NCI-H128 (cell line): Measurements from ENCODE around the gene PEPD.

ENCODE experiments used
- DNase-seq: peaks from one replicate; lab custom pipeline; 2025; ENCODE audit not compliant: unreplicated experiment; lab: John Stamatoyannopoulos, UW

PEPD gene

DNA sequence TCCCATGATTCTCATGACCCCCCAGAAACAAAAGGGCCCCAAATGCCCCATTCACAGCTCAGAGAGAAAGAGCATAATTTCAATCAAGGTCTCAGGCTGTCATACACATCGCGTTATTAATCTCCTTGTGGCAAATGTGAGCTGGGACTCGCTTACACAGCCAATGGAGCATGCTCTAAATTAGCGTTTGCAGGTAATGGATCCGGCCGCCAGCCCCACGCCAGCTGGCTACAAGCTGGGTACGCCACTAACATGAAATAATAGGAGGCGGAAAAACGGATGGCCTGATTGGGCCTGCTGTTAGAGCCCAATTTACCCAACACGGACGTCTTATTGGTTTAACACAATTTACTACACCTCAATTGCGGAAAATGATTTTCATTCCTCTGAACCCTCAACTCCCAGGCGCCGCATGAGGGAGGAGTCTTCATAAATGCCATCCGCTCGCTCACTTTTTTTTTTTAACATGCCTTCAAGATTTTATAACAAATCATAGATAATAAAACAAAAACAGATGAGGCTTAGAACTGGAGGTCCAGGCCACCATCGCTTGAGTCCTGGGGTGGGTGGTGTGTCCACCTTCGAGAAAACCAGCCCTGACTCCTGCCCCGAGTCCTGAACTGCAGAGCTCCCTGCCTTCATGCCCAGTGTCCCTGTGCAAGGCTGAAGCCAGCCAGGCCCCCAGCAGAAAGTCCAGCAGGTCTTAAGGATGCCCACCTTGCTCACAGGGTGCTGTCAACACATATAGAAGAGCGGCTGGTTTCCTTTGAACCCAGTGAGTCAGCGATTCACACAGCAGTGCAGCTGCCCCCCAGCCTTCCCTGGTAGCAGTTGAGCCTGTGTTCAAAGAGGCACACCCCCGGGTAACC, 62.1 kb downstream of the PEPD start:
- no peak for DNase-seq

DNA sequence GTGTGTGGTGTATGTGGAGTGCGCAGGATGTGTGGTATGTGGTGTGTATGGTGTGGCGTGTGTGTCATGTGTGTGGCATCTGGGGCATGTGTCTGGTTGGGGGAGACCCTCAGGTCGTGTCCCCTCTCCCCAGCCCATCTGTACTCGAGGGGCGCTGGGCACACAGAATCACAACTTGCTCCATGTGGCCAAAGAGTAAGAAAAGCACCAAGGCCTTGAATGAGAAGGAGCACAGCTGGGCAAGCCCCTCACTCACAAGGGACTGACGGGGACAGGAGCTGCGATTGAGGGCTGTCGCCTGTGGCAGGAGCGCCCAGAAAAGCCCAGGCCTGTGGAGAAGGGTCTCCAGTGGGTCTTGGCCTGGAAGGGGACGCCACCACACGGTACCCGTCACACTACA, 62.8 kb downstream of the PEPD start:
- DNase-seq = no peak

DNA sequence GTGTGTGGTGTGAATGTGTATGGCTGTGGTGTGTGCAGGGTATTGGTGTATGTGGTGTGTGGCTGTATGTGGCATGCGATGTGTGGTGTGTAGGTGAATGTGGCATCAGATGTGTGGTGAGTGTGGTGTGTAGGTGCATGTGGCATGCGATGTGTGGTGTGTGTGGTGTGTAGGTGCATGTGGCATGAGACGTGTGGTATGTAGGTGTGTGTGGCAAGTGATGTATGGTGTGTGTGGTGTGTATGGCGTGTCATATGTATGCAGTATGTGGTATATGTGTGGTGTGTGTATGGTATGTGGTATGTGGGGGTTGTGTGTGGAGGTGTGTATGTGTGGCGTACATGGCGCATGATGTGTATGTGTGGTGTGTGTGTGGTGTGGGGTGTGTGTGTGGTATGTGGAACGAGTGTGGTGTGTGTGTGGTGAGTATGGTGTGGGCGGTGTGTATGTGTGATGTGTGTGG, 63.4 kb downstream of the PEPD start:
- DNase-seq = no peak

DNA sequence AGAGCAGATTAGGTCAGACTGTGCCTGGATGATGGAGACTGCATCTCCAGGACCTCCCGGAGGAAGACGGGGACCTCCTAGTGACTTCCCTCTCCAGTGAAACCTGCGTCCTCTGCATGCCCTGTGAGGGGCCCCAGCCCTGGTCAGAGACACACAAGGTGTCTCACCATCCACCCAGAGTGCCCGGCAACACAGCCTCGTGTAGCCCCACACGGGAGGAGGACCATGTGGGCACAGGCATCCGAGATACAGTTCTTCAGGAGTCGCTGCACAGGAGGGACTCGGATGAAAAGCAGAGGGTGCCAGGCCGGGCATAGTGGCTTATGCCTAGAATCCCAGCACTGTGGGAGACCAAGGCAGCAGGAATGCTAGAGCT, 64.8 kb downstream of the PEPD start:
- no peak for DNase-seq

DNA sequence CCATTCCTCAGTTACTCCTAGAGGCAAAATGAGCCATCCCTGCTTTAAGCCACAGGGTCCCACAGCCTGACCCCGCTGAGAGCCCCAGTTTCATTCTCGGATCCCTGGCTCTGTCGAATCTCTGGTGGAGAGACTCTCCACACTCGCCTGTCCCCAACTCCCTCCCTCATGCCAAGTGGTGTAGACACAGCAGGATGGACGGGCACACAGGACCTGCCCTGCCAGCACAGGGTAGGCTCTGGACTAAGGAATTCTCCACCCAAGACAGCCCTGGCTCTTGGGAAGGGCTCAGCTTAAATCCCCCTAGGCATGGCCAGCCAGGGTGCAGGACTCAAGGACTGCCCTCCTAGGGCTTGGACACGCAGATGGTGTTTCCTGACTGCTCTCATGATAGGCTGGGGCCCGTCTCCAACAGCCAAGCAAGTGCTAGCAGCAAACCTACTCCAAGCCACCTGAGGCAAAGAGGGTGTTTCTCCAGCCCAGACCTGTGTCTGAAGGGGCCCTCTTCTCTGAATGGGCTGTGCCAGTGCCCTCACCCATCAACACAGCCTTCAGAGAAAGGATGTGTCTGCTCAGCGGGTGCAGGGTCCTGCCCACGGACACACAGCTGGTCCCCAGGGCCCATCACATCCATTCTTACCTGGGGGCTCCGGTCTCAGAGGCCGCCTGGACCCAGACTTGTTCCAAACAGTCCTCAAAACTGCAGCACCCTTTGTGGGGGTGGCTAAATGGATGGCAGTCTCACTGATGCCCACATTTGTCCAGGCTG, 65.3 kb downstream of the PEPD start:
- DNase-seq = no peak

DNA sequence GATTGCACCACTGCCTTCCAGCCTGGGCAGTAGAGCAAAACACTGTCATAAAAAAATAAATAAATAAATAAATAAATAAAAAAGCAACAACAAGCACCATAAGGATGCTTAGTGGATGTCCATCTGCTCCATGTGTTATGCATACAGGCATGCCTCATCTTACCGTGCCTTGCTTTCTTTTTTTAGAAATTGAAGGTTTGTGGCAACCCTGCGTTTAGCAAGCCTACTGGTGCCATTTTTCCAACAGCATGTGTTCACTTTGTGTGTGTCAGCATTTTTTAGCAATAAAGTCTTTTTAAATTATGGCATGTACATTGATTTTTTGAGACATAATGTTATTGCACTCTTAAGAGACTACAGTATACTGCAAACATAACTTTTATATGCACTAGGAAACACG, 68.3 kb downstream of the PEPD start:
- no peak for DNase-seq

DNA sequence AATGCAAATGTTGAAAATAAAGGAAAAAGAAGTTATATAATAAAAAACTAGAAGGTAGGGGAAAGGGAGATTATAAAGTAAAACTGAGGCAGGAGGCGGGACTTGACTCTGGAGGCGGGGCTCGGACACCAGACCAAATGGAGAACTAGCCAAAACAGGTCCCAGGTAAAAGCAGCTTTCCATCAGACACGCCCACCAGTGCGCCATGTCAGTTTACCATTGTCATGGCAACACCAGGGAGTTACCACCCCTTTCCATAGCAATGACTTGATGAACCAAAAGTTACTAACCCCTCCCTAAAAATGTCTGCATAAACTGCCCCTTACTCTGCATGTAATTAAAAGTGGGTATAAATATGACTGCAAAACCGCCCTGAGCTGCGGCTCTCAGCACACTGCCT, 70.9 kb downstream of the PEPD start:
- DNase-seq = no peak

DNA sequence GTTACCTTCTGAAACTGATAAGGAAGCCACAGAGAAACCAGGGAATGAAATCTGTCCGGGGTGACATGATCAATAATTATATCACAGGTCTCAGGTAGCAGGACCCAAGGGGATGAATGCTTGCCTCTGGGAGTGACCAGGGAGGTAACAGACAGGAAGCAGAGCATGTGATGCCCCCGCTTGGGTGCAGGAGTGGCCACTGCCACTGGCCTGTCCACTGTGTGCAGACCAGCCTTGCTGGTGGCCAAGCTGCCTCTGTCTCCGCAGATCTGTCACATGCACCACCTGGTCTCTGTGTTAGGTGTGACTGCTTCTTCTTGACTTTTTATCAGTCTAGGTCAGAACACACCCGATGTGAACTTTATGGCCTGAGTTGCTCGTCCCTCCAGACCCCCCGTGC, 71.8 kb downstream of the PEPD start:
- no peak for DNase-seq

DNA sequence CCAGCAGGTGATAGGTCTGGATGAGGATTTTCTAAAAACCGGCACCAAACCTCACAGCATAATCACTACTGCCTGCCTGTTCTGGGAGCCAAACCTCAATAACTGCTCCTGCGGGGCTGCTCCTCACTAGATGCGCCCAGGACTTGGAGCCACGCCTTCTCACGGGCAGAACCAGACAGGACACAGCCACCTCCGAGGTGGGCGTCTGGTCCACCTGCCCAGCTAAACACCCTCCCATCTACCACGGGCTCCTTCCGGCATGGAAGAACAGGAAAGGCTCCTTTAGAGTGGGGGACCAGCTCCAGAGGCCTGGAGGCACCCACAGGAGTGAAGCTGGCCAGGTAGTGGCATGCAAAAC, 73.5 kb downstream of the PEPD start:
- no peak for DNase-seq

DNA sequence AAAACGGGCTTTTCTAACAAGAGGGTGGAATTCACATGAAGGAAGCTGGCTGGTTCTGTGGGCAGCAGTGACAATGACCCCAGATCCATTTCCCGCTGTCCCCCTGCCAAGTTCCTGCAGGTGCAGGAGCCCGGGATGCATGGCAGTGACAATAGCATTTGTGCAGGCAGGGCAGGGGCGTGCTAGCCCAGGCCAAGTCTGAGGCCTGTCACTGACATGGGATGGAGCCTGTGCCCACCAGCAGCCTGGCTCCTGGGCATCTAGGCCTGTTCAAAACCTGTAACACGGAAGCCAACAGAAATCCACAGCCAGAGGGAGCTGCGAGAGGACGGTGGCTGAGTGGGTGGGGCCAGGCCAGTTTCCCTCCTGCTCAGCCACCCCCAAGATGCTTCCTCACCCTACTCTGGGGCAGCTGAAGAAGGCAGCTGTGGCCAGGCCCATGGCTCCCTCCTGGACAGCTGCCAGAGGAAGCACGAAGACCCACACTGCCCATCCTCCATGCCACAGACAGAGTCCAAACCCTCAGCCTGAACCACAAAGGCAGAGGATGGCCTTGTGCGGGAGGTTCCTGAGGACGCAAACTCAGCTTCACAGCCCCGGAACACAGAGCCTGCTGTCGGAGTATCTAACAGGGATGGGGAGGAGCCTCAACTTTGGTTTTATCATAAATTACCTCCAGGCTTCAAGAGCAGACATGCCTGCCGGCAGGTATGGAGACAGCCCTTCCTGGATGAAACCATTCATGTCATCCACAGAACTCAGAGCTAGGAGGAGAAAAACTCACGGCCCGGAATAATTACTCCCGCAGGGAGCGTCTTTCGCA, 74.0 kb downstream of the PEPD start:
- no peak for DNase-seq

DNA sequence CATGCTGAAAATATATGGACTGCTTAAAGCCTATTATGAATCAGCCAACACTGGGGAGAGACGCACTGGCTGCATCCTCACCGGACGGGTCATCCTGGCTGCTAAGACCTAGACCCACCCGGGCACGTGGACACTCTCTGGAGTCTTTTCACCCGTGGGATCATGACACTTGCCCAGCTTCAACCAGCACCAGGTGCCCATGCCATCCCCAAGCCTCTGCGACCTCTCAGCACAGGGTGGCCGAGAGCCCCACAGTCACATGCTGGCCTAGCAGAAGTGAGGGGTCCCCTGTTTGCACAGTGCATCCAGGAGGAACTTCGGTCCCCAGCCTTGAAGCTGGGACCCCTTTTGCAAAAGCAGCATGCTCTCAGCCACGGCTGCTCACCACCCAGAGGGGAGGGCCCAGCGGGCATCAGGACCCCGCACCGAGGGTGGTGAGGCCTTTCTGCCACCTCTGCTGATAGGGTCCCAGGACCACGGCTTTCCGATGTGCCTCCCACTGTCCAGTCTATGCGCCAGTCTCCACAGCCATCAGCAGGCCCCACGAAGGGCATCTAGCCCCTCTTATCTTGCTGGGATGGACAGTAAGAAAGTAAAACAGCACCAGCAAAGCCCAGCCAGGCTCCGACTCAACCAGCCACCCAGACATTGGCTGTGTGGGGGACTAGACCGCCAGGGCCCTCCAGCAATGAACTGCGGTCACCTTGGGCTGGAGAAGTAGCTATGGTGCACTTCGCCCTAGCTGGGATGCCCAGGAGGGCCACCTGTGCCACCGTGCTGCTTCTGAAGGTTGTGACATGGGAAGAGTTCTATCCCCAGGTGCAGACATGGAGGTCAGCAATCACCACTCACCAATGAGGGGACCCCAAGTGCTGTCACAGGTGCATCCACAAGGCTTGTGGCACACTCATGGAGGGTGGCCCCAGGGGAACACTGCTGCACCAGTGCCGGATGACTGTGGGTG, 75.0 kb downstream of the PEPD start:
- DNase-seq = no peak

DNA sequence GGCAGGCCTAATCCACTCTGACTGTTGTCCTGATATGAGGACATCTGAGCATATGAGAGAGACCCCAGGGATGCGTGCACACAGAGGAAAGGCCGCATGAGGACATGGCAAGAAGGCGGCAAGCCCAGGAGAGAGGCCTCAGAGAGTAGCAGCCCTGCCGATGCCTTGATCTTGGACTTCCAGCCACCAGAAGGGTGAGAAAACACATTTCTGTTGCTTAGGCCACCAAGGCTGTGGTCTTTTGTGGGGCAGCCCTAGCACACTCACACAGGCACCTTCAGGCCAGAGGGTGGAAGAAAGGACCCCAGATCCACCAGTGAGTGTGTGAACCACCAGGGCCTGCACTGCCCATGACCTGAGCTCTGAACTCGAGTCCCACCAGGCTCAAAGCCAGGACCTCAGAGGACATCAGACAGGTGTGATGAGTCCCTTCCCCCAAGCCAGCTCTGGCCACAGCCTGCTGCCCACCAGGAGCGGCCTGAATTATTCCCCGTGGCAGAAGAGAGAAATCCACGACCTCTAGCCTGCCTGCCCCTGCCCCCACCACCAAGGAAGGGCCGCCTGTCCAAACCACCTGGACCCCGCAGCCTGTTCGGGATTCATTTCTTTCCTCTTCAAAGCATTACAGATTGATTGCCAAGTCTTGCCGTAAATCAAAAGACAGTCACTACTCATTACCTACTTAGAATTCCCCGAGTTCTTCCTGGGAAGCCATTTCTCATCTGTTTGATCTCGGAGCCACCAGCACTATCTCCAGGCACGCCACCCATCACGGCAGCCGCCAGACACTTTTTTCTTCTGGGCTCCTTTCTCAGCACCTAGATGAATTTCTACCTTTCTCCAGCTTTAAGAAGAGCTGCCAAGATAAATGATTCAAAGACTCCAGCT, 75.9 kb downstream of the PEPD start:
- no peak for DNase-seq

DNA sequence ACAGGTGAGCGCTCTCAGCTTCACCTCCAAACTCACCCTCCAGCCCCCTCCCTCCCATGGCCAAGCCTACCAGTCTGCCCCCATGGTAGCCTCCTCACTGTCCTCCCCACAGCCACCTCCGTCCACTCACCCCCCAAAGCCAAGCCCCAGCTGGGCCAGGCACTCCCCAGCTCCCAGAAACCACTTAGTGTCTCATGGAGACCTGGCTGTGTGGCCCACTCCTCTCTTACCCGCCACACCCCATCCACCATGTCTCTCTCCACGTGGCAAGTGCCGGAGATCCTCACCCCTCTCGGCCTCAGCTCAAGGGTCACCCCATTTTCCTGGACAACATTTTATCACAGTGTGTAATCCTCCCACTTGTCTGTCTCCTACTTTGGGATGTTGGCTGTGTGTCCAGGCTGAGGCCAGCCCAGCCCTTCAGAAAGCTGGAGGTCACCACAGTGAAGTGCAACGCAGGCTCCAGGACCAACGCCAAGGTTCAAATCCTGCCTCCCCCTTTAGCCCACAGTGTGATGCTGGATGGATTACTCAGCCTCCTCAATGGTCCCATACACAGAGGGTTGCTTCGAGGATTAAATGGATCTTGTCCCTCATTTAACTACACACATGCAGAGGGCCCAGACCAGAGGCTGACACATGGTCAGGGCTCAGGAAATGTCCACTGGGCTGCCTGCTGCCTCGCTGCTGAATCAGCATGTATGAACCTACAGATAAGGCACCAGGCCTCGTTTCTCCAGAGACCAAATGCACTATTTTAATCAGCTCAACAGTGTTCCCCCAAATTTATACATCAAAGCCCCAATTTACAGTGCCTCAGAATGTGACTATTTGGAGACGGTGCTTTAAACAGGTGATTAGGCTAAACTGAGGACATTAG, 76.8 kb downstream of the PEPD start:
- no peak for DNase-seq

DNA sequence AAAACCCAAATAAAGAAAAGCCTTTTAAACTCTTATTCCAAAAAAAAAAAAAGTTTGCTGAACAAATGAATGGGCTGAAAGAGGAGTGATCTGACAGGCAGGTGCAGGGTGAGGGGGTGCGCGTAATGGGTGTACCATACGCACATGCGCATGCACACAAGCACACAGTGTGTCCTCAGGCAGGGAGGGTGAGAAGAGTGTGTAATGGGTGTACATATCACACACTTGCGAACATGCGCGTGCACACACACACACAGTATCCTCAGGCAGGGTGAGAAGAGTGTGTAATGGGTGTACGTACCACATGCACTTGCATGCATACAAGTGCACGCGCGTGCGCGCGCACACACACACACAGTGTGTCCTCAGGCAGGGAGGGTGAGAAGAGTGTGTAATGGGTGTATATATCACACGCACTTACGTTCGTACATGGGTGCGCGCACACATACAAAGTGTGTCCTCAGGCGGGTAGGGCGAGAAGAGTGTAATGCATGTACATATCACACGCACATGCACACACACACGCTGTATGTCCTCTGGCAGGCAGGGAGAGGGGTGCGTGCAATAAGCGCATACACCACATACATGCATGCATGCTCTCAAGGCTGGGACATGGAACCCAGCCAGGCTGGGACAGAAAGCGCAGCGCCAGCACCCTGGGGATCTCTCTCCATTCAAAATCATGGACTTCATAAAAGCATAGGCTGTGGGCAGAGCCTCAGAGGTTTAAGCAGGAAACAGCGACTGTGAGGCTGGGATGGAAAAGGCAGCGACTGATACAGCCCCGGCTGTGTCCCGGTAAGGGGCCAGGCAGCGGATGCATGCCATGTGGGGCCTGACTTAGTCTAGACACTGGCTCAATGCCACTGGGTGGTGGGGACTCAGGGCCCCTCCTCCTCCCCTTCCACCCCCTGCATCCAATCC, 77.7 kb downstream of the PEPD start:
- no peak for DNase-seq

DNA sequence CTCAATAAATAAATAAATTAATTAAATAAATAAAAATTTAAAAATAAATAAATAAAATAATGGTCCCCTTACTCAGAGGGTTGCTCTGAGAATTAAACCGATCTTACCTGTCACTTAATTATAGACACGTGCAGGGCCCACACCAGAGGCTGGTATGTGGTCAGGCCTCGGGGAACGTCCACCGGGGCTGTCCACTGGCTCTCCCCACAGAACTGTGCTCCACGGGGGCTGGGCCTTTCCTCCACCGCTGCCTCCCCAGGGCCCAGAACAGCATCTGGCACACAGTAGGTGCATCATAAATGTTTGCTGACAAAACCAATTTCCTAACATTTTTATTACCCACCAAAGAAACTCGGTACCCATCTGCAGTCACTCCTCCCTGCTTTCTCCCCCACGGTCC, 78.9 kb downstream of the PEPD start:
- no peak for DNase-seq

DNA sequence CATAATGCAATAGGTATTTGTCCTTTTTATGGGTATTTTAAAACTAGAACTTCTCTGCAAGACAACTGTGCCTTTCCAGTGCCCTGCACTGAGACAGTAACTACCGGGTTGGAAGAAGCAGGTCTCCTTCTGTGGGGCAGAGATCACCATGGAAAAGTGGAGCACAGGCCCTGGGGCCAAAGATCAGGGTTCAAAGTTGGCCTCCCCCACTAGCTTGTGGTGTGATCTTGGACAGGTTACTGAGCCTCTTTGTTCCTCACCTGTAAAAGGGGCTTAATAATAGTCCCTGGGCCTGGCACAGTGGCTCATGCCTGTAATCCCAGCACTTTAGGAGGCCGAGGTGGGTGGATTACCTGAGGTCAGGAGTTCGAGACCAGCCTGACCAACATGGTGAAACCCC, 79.8 kb downstream of the PEPD start:
- no peak for DNase-seq

DNA sequence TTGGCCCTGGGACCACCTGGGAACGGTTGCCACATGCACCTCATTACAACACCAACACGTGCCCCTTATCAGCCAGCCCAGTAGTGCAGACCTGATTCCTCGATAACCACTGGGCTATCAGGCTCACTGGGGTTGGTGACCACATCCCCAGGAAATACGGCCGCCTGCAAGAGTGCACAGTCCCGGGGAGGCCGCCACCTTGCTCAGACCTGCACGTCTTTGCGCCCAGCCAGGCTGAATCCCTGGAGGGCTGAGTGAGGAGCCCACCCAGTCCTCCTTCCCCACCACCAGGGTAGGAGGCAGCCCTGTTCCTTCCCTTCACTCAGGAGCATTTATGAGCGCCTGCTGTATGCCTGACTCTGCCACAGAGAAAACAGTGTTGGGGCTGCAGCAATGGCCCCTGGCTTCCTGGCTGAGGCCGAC, 80.3 kb downstream of the PEPD start:
- DNase-seq = no peak
